Lung (tissue), 12 donors: ENCODE data around the gene DPYSL3. TPM values are rescaled to one million over a fixed set of nuclear protein-coding genes. Genes with fewer than 3 reads are reported as not detected.
A peak's percentile ranks its signal among the peaks of the same experiment; 100 is the strongest.

Source experiments
- ATAC-seq: fragments of 200-7000 bp; cut with Tn5 transposase; one replicate; pipeline ENCODE4 v1.9.1; 2020; ENCODE audit warnings: moderate number of reproducible peaks; ENCODE audit not compliant: insufficient read depth, low FRiP score
- DNase-seq, 3 donors: peaks; one replicate each; pipeline ENCODE4 v3.0.0-alpha.2; 2013 to 2017
- H3K27ac ChIP-seq, 2 donors: one replicate each; pipeline ENCODE4 v1.5.1; 2013; ENCODE audit warnings: mild to moderate bottlenecking in 2 of 2, moderate library complexity in 2 of 2, control low read depth in 1 of 2, inconsistent platforms in 1 of 2, low read depth in 1 of 2, low read length in 1 of 2
- H3K27me3 ChIP-seq, 3 donors: one replicate each; pipeline ENCODE4 v1.5.1; 2013; ENCODE audit warnings: low read length in 2 of 3; ENCODE audit not compliant: control insufficient read depth in 3 of 3, insufficient read depth in 3 of 3
- H3K36me3 ChIP-seq, 4 donors: one replicate each; pipeline ENCODE4 v1.5.1; 2013; ENCODE audit warnings: low read length in 4 of 4, mild to moderate bottlenecking in 1 of 4, moderate library complexity in 1 of 4; ENCODE audit not compliant: control insufficient read depth in 4 of 4, insufficient read depth in 4 of 4
- H3K4me1 ChIP-seq, 5 donors: one replicate each; pipeline ENCODE4 v1.5.1; 2013; ENCODE audit warnings: low read length in 5 of 5, mild to moderate bottlenecking in 2 of 5, moderate library complexity in 1 of 5; ENCODE audit not compliant: control insufficient read depth in 5 of 5, insufficient read depth in 5 of 5
- H3K4me3 ChIP-seq: one replicate; pipeline ENCODE4 v1.5.1; 2013; ENCODE audit warnings: mild to moderate bottlenecking, control low read depth, moderate library complexity
- H3K9ac ChIP-seq, 2 donors: one replicate each; pipeline ENCODE4 v1.5.1; 2013; ENCODE audit warnings: low read length in 2 of 2, control low read depth in 1 of 2; ENCODE audit not compliant: insufficient read depth in 1 of 2
- H3K9me3 ChIP-seq, 4 donors: one replicate each; pipeline ENCODE4 v1.5.1; 2013; ENCODE audit warnings: low read length in 3 of 4, mild to moderate bottlenecking in 1 of 4, moderate library complexity in 1 of 4; ENCODE audit not compliant: control insufficient read depth in 4 of 4, insufficient read depth in 3 of 4
- CTCF ChIP-seq: IDR thresholded peaks from 2 replicates; pipeline ENCODE4 v1.5.1; 2012; ENCODE audit warnings: mild to moderate bottlenecking; ENCODE audit errors: control extremely low read depth, extremely low read depth
- WGBS, 2 donors: extraction: QIAGEN DNeasy Blood & Tissue Kit; methylation state at CpG; one replicate each; pipeline ENCODE4 v1.1.7; 2013; 5-methylcytosine and 5-hydroxymethylcytosine counted together
- polyA plus RNA-seq, 2 donors: library from polyadenylated mRNA; stranded (reverse); fragments of 200-250 nt; gene quantifications; one replicate each; pipeline ENCODE4 v1.2.1, GENCODE V29; 2013
- total RNA-seq, 2 donors: library from RNA; depleted of rRNA in 1 of 2; stranded (reverse); fragments of >200 nt in 1 of 2; gene quantifications; one replicate each; pipeline ENCODE4 v1.2.1, GENCODE V29; 2014 to 2021
- donor health status: control.
- donor health status: control.
- donor health status: Bipolar disorder and iron deficiency.
- donor health status: healthy.
- donor health status: DM: yes; HTN: yes; CAD: no.

DPYSL3 gene
- total and polyA plus RNA-seq, 4 donors = 13.8 to 112 (median 43.7) TPM

GRCh38 chr5:147361441-147362175, 148.3 kb downstream of the DPYSL3 start:
- Histone ChIP-seq H3K36me3 (no peaks in the 10 kb centered on the region), H3K27ac (no peak overlapping the region), H3K4me3 (no peak overlapping the region), H3K27me3 (no peaks in the 10 kb centered on the region), H3K9me3 (no peaks in the 10 kb centered on the region), H3K4me1 (peaks cover 0 to 2% (median 0%) of the 10 kb centered on the region in 5 donors), H3K9ac (no peak overlapping the region)
- DNase-seq (peak in 1 of 3 donors; percentile 27), ATAC-seq (no peak)
- no peak for TF ChIP-seq CTCF
- WGBS, 2 donors = 67 to 76% methylated on average over 4 of the region's 4 CpGs

GRCh38 chr5:147360816-147361215, 149.1 kb downstream of the DPYSL3 start:
- Histone ChIP-seq H3K27ac (no peak overlapping the region), H3K9me3 (no peaks in the 10 kb centered on the region), H3K9ac (no peak overlapping the region), H3K36me3 (no peaks in the 10 kb centered on the region), H3K4me3 (no peak overlapping the region), H3K27me3 (no peaks in the 10 kb centered on the region), H3K4me1 (peaks cover 0 to 4% (median 0%) of the 10 kb centered on the region in 5 donors)
- no peak for ATAC-seq
- 88 to 91% methylated on average over 2 of the region's 2 CpGs for WGBS, 2 donors
- no peak for TF ChIP-seq CTCF
- no peak for DNase-seq

- Histone ChIP-seq H3K27ac (no peak overlapping the region), H3K36me3 (no peaks in the 10 kb centered on the region), H3K9me3 (no peaks in the 10 kb centered on the region), H3K4me3 (no peak overlapping the region), H3K27me3 (no peaks in the 10 kb centered on the region), H3K9ac (no peak overlapping the region), H3K4me1 (peaks cover 0 to 4% (median 0%) of the 10 kb centered on the region in 5 donors)
- ATAC-seq = no peak
- 86% methylated on average over 2 of the region's 2 CpGs for WGBS, 2 donors
- TF ChIP-seq CTCF = no peak
- DNase-seq = no peak
Measured at GRCh38 chr5:147359581-147359980, 150.3 kb downstream of the DPYSL3 start.
